GM12892 (cell line): Measurements from ENCODE around the gene NR2C2.
"Not testable (repeated sequence)": the region's sequence is repeated elsewhere in the genome, so short reads cannot be mapped to it uniquely, and the experiment has no call there.

ENCODE experiments used
- POLR2A ChIP-seq: IDR thresholded peaks from 2 replicates; pipeline ENCODE4 v1.6.1; 2011; ENCODE audit warnings: low read depth, low read length, control low read depth
- TAF1 ChIP-seq: IDR thresholded peaks from 2 replicates; pipeline ENCODE4 v1.6.1; 2011; ENCODE audit warnings: low read depth, mild to moderate bottlenecking, control low read depth, low read length, borderline replicate concordance

GRCh38 chr3:14999182-14999581 lies 51.8 kb downstream of the NR2C2 start:
- TF ChIP-seq TAF1, POLR2A: not testable (repeated sequence)
